ENCODE results near the gene PRKCE.
A peak's percentile ranks its signal among the peaks of the same experiment; 100 is the strongest.

PRKCE gene

GRCh38 chr2:45930396-45930792 is 278.9 kb downstream of the PRKCE start:
- peak; percentile 81 for DNase-seq (ENCODE audit: low read depth)
- no peak for TF ChIP-seq CTCF (conservative IDR thresholded peaks at IDR 0.05; ENCODE audit: control insufficient read depth, insufficient read depth, low read depth, low read length)
- no peak overlapping the region for H3K4me3 ChIP-seq (ENCODE audit: control insufficient read depth, low read depth, low read length)

GRCh38 chr2:45932278-45932975 is 281.0 kb downstream of the PRKCE start:
- TF ChIP-seq CTCF (conservative IDR thresholded peaks at IDR 0.05; ENCODE audit: control insufficient read depth, insufficient read depth, low read depth, low read length) = no peak
- peak; percentile 90 for DNase-seq (ENCODE audit: low read depth)

GRCh38 chr2:45935791-45936622 is 284.5 kb downstream of the PRKCE start:
- no peak overlapping the region for H3K4me3 ChIP-seq (ENCODE audit: control insufficient read depth, low read depth, low read length)
- peak; percentile 72 for TF ChIP-seq CTCF (conservative IDR thresholded peaks at IDR 0.05; ENCODE audit: control insufficient read depth, insufficient read depth, low read depth, low read length)
- peak; percentile 100 for DNase-seq (ENCODE audit: low read depth)

More at GRCh38 chr2:45932278-45932975, 281.0 kb downstream of the PRKCE start:
- no peak overlapping the region for H3K4me3 ChIP-seq (ENCODE audit: control insufficient read depth, low read depth, low read length)

DNA sequence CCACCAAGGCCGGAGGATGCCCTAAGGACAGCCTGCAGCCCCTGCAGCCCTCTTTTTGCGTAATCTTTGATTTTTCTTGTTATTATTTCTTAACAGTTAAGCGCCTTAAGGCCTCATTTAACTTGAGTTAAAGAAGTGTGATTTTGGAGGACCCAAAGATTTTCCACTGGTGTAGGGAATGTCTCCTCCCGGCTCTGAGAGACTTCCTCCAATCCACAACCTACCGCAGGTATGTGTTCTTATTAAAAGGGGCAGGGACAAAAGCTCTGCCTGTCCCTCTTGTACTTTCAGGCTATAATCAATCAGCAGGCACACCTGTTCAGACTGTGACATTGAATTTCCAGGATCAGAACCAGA is 285.1 kb downstream of the PRKCE start:
- no peak for DNase-seq (ENCODE audit: low read depth)
- H3K4me3 ChIP-seq (ENCODE audit: control insufficient read depth, low read depth, low read length) = no peak overlapping the region
- no peak for TF ChIP-seq CTCF (conservative IDR thresholded peaks at IDR 0.05; ENCODE audit: control insufficient read depth, insufficient read depth, low read depth, low read length)

- no peak for TF ChIP-seq CTCF (conservative IDR thresholded peaks at IDR 0.05; ENCODE audit: control insufficient read depth, insufficient read depth, low read depth, low read length)
- H3K4me3 ChIP-seq (ENCODE audit: control insufficient read depth, low read depth, low read length) = no peak overlapping the region
- DNase-seq (ENCODE audit: low read depth) = no peak
Measured at GRCh38 chr2:45937990-45938389, 286.5 kb downstream of the PRKCE start.

DNA sequence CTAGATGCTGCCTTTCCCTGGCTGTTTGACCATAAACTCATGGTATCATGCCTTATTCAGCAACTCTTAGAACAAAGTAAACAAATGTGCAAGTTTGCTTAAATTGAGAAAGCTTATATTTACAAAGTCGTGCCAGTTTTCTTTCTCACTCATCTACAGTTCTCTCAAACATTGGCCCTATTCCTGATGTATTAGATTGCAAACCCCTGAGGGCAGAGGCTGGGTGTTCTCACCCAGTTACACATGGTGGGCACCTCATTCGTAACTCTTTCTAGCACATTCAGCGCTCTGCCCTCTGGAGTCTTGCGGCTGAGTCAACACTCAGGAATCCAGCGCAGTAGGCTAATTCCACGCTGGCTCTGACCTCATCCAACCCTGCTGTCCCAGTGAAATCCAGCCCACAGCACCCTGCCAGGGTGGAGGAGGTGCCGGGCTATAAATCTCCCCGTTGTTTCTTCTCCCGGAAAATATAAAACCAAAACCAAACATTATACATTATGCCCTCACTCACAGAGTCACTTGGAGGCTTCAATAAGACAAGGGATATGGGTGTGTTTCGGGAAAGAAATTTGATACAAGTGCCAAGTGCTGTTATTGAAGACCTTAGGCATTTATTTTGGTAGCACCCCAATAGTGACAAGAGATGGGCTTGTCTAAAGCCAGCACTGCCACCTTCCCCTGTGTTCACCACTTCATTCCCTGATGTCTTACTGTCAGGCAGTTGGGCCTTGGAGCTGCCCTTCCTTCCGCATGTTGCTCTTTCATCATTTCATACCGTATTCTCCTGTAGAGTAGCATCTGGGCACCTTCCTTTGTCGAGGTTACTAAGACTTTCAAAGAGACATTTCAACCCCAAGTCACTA is 287.4 kb downstream of the PRKCE start:
- no peak overlapping the region for H3K4me3 ChIP-seq (ENCODE audit: control insufficient read depth, low read depth, low read length)
- peak; percentile 96 for DNase-seq (ENCODE audit: low read depth)

More for the DNA sequence above, 287.4 kb downstream of the PRKCE start:
- TF ChIP-seq CTCF (conservative IDR thresholded peaks at IDR 0.05; ENCODE audit: control insufficient read depth, insufficient read depth, low read depth, low read length) = no peak
